CD14-positive monocyte (primary cell): ENCODE results near the gene RGS11. TPM values are rescaled to one million over a fixed set of nuclear protein-coding genes. Genes with fewer than 3 reads are reported as not detected.

Experiments
- DNase-seq, 3 donors: peaks; one replicate each; pipeline ENCODE4 v3.0.0-alpha.2; 2011 to 2022
- H2AFZ ChIP-seq: 2 replicates; pipeline ENCODE4 v1.6.0; 2012; ENCODE audit warnings: mild to moderate bottlenecking, low read depth, low read length, inconsistent platforms; ENCODE audit not compliant: insufficient read depth, poor library complexity, severe bottlenecking
- H3K27ac ChIP-seq, 2 donors: 1 replicate in 1 of 2; 2 replicates in 1 of 2; pipeline ENCODE4 v1.5.1; 2012 to 2013; ENCODE audit warnings: low read length in 2 of 2, control low read depth in 1 of 2, inconsistent platforms in 1 of 2, low read depth in 1 of 2, mild to moderate bottlenecking in 1 of 2
- H3K27me3 ChIP-seq, 2 donors: one replicate each; pipeline versions ENCODE4 v1.6.0 to v1.6.1; 2011 to 2013; ENCODE audit warnings: low read length in 2 of 2; ENCODE audit not compliant: control insufficient read depth in 2 of 2, insufficient read depth in 2 of 2
- H3K36me3 ChIP-seq, 2 donors: replicated peaks in 1 of 2; 1 replicate in 1 of 2; 2 replicates in 1 of 2; pipeline versions ENCODE4 v1.5.1 to v1.6.1; 2012 to 2013; ENCODE audit warnings: low read length in 2 of 2, control low read depth in 1 of 2, inconsistent platforms in 1 of 2, mild to moderate bottlenecking in 1 of 2; ENCODE audit not compliant: insufficient read depth in 2 of 2, control insufficient read depth in 1 of 2
- H3K4me1 ChIP-seq, 2 donors: 1 replicate in 1 of 2; 2 replicates in 1 of 2; pipeline versions ENCODE4 v1.5.1 to v1.6.1; 2012 to 2013; ENCODE audit warnings: low read length in 2 of 2, control low read depth in 1 of 2, inconsistent platforms in 1 of 2, mild to moderate bottlenecking in 1 of 2, moderate library complexity in 1 of 2; ENCODE audit not compliant: insufficient read depth in 2 of 2, control insufficient read depth in 1 of 2
- H3K4me2 ChIP-seq: replicated peaks from 2 replicates; pipeline ENCODE3; 2012; ENCODE audit warnings: low read length, moderate library complexity, mild to moderate bottlenecking; ENCODE audit not compliant: poor library complexity, severe bottlenecking; ENCODE audit errors: extremely low read depth
- H3K4me3 ChIP-seq, 3 experiments: fragments of 200-600 bp in 1 of 3; sonication (generic) in 1 of 3; replicated peaks in 1 of 3; 1 replicate in 2 of 3; 2 replicates in 1 of 3; pipeline ENCODE4 v1.5.1; 2011 to 2013; ENCODE audit warnings: low read length in 3 of 3, mild to moderate bottlenecking in 3 of 3, control low read depth in 2 of 3, low read depth in 2 of 3, inconsistent platforms in 1 of 3, moderate library complexity in 1 of 3
- H3K79me2 ChIP-seq: 2 replicates; pipeline ENCODE4 v1.6.0; 2012; ENCODE audit warnings: mild to moderate bottlenecking, control low read depth, inconsistent platforms, low read length, moderate library complexity; ENCODE audit not compliant: insufficient read depth
- H3K9ac ChIP-seq: 2 replicates; pipeline ENCODE4 v1.6.0; 2017; ENCODE audit warnings: low read length, mild to moderate bottlenecking; ENCODE audit not compliant: insufficient read depth, poor library complexity, severe bottlenecking
- H3K9me3 ChIP-seq, 2 donors: replicated peaks in 1 of 2; 1 replicate in 1 of 2; 2 replicates in 1 of 2; pipeline versions ENCODE4 v1.5.1 to v1.6.1; 2012 to 2013; ENCODE audit warnings: low read length in 2 of 2, control low read depth in 1 of 2; ENCODE audit not compliant: control insufficient read depth in 1 of 2, insufficient read depth in 1 of 2
- H4K20me1 ChIP-seq: 2 replicates; pipeline ENCODE4 v1.6.0; 2012; ENCODE audit warnings: mild to moderate bottlenecking, low read length, control low read depth, moderate library complexity; ENCODE audit not compliant: insufficient read depth
- H3K27ac Mint-ChIP-seq, 7 donors: one replicate each; pipeline ENCODE4 v1.8.0; 2020; ENCODE audit warnings: mild to moderate bottlenecking in 7 of 7, mixed read lengths in 7 of 7, moderate library complexity in 6 of 7, inconsistent platforms in 2 of 7
- H3K27me3 Mint-ChIP-seq, 3 donors: one replicate each; pipeline ENCODE4 v1.8.0; 2021 to 2022; ENCODE audit warnings: low read depth in 3 of 3, mild to moderate bottlenecking in 3 of 3, mixed read lengths in 3 of 3, moderate library complexity in 3 of 3, inconsistent platforms in 1 of 3
- H3K36me3 Mint-ChIP-seq, 2 donors: one replicate each; pipeline ENCODE4 v1.8.0; 2020; ENCODE audit warnings: mixed read lengths in 2 of 2, inconsistent platforms in 1 of 2, mild to moderate bottlenecking in 1 of 2
- H3K4me1 Mint-ChIP-seq: one replicate; pipeline ENCODE4 v1.8.0; 2020; ENCODE audit warnings: mild to moderate bottlenecking, mixed read lengths
- H3K4me3 Mint-ChIP-seq, 2 donors: one replicate each; pipeline ENCODE4 v1.8.0; 2020; ENCODE audit warnings: mild to moderate bottlenecking in 2 of 2, mixed read lengths in 2 of 2, moderate library complexity in 1 of 2
- H3K9me3 Mint-ChIP-seq, 7 donors: one replicate each; pipeline ENCODE4 v1.8.0; 2020 to 2022; ENCODE audit warnings: mixed read lengths in 7 of 7, mild to moderate bottlenecking in 6 of 7, moderate library complexity in 6 of 7, inconsistent platforms in 2 of 7
- CTCF ChIP-seq: fragments of 200-600 bp; IDR thresholded peaks from one replicate; pipeline ENCODE4 v1.8.0; 2022; ENCODE audit warnings: antibody characterized with exemption, mild to moderate bottlenecking
- WGBS: methylation state at CpG from one replicate; pipeline ENCODE4 v1.1.5; 2013; ENCODE audit warnings: missing lambda C conversion rate; ENCODE audit not compliant: insufficient coverage; 5-methylcytosine and 5-hydroxymethylcytosine counted together
- intact Hi-C, 2 donors: fragments of 100-400 bp; cut with micrococcal nuclease; formaldehyde crosslinking; loops; one replicate each; pipeline versions ENCODE4 v1.15.0 to v1.15.1; 2023
- polyA plus RNA-seq, 3 donors: library from polyadenylated mRNA; depleted of rRNA in 1 of 3; unstranded in 2 of 3; stranded (reverse) in 1 of 3; fragments of 300-500 nt in 2 of 3; fragments of >200 nt in 1 of 3; fragmentation: Illumina TruSeq in 2 of 3; gene quantifications; 1 replicate in 2 of 3; 2 replicates in 1 of 3; pipeline ENCODE4 v1.2.3, GENCODE V29; 2012 to 2021

The RGS11 gene
- polyA plus RNA-seq, 3 donors = 0.07 TPM; not detected in 2

- no peak overlapping the region for H3K4me3 Mint-ChIP-seq
- peaks cover 47% of the 10 kb centered on the region for H4K20me1 ChIP-seq
- H3K9me3 Mint-ChIP-seq = no peaks in the 10 kb centered on the region
- no peak overlapping the region for H3K27ac ChIP-seq
- peak overlapping the region in 2 of 7 donors; percentile 13 to 78 for H3K27ac Mint-ChIP-seq
- no peaks in the 10 kb centered on the region for H3K27me3 ChIP-seq
- no peaks in the 10 kb centered on the region for H3K9me3 ChIP-seq
- no peak overlapping the region for H3K4me2 ChIP-seq
- H2AFZ ChIP-seq = no peak overlapping the region
- peaks cover 62 to 73% of the 10 kb centered on the region in 2 donors for H3K36me3 Mint-ChIP-seq
- H3K36me3 ChIP-seq = peaks cover 56 to 76% of the 10 kb centered on the region in 2 donors
- no peaks in the 10 kb centered on the region for H3K4me1 ChIP-seq
- intact Hi-C loops = loop anchor here in 1 of 2 donors (5.0 kb wide), 1 partner anchor 33 kb away; no protein-coding TSS in a partner anchor
- TF ChIP-seq CTCF = no peak
- no peaks in the 10 kb centered on the region for H3K4me1 Mint-ChIP-seq
- H3K4me3 ChIP-seq = no peak overlapping the region
- DNase-seq = no peak
- WGBS = 99% methylated on average over 15 of the region's 16 CpGs
- H3K9ac ChIP-seq = no peak overlapping the region
- peaks cover 70% of the 10 kb centered on the region for H3K79me2 ChIP-seq
- H3K27me3 Mint-ChIP-seq = no peaks in the 10 kb centered on the region
These were observed 38.6 kb upstream of the RGS11 start for GRCh38 chr16:314351-314750.

GRCh38 chr16:311725-312124, 36.0 kb upstream of the RGS11 start:
- no peak overlapping the region for H3K27ac ChIP-seq
- intact Hi-C loops = loop anchor here in 1 of 2 donors (5.0 kb wide), 1 partner anchor 36 kb away; no protein-coding TSS in a partner anchor
- no peak for DNase-seq
- TF ChIP-seq CTCF = no peak
- 100% methylated on average over 14 of the region's 15 CpGs for WGBS
- no peaks in the 10 kb centered on the region for H3K27me3 ChIP-seq
- Mint-ChIP-seq H3K4me3 (no peak overlapping the region), H3K27me3 (no peaks in the 10 kb centered on the region), H3K27ac (no peak overlapping the region), H3K36me3 (peaks cover 67 to 83% of the 10 kb centered on the region in 2 donors), H3K9me3 (no peaks in the 10 kb centered on the region), H3K4me1 (no peaks in the 10 kb centered on the region)
- H3K4me1 ChIP-seq = no peaks in the 10 kb centered on the region
- no peak overlapping the region for H3K4me3 ChIP-seq
- no peak overlapping the region for H3K4me2 ChIP-seq
- peaks cover 44% of the 10 kb centered on the region for H3K79me2 ChIP-seq
- H3K9me3 ChIP-seq = no peaks in the 10 kb centered on the region
- peaks cover 23% of the 10 kb centered on the region for H4K20me1 ChIP-seq
- H2AFZ ChIP-seq = no peak overlapping the region
- H3K36me3 ChIP-seq = peaks cover 68 to 78% of the 10 kb centered on the region in 2 donors
- no peak overlapping the region for H3K9ac ChIP-seq
